PC-9 (cell line): Measurements from ENCODE around the gene IP6K2.

ENCODE experiments used
- EZH2 ChIP-seq: fragments of 200-600 bp; sonication (generic); IDR thresholded peaks from 2 replicates; pipeline ENCODE4 v1.8.0; 2017; ENCODE audit warnings: antibody characterized with exemption, low read depth
- TF ChIP-seq, protein P1 (sequence below): fragments of 200-600 bp; sonication (generic); conservative IDR thresholded peaks from 2 replicates; pipeline ENCODE4 v1.6.1; 2017; ENCODE audit warnings: mixed run types, antibody characterized with exemption, mild to moderate bottlenecking, moderate library complexity

DNA sequence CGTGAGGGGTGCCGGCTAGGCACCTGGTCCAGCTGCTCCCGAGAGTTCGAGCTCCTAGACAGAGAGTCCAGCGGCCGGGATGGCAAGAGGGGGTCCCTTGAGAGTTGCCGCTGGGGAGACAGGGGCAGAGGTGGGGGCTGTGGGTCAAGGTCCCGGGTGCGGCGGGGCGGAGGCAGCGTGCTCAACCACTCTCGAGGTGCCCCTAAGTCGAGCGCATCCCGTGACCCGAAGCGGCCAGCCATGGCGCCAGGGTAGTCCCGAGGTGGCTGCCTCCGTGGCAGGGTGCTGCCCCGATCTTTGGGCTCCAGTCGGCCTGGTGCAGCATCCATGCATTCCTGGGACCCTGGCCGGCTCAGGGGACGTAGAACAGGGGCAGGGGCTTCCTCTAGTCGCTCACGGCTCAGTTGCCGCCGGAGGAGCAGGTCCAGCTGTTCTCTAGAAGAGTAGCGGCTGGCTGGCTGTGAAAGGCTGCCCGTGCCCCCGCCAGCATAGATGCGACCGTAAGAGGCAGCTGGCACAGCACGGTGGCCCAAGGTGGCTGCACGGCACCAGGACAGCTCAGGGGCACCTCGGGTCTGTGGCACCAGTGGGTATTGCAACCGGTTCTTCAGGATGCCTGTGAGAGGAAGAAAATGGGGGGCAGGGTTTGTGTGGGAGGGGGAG is 76.9 kb downstream of the IP6K2 start:
- TF ChIP-seq, protein P1, sequence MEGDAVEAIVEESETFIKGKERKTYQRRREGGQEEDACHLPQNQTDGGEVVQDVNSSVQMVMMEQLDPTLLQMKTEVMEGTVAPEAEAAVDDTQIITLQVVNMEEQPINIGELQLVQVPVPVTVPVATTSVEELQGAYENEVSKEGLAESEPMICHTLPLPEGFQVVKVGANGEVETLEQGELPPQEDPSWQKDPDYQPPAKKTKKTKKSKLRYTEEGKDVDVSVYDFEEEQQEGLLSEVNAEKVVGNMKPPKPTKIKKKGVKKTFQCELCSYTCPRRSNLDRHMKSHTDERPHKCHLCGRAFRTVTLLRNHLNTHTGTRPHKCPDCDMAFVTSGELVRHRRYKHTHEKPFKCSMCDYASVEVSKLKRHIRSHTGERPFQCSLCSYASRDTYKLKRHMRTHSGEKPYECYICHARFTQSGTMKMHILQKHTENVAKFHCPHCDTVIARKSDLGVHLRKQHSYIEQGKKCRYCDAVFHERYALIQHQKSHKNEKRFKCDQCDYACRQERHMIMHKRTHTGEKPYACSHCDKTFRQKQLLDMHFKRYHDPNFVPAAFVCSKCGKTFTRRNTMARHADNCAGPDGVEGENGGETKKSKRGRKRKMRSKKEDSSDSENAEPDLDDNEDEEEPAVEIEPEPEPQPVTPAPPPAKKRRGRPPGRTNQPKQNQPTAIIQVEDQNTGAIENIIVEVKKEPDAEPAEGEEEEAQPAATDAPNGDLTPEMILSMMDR = no peak
- no peak for TF ChIP-seq EZH2
